Mucosa of descending colon (tissue), 3 donors: ENCODE results near the gene ALOXE3. TPM values are rescaled to one million over a fixed set of nuclear protein-coding genes. Genes with fewer than 3 reads are reported as not detected.
"Not testable (repeated sequence)": the region's sequence is repeated elsewhere in the genome, so short reads cannot be mapped to it uniquely, and the experiment has no call there.

Experiments
- ATAC-seq: fragments of 200-7000 bp; cut with Tn5 transposase; one replicate; pipeline ENCODE4 v1.9.1; 2020; ENCODE audit warnings: mild to moderate bottlenecking, moderate library complexity
- DNase-seq, 3 donors: peaks; one replicate each; pipeline ENCODE4 v3.0.0-alpha.2; 2020
- H3K36me3 ChIP-seq: fragments of 200-600 bp; one replicate; pipeline ENCODE4 v1.8.0; 2021; ENCODE audit warnings: low read depth, mild to moderate bottlenecking
- H3K4me1 ChIP-seq: fragments of 200-600 bp; one replicate; pipeline ENCODE4 v1.8.0; 2021; ENCODE audit warnings: low read depth, mild to moderate bottlenecking
- H3K4me3 ChIP-seq: fragments of 200-600 bp; one replicate; pipeline ENCODE4 v1.8.0; 2021; ENCODE audit warnings: mild to moderate bottlenecking
- H3K9me3 ChIP-seq: fragments of 200-600 bp; one replicate; pipeline ENCODE4 v1.8.0; 2021; ENCODE audit warnings: mild to moderate bottlenecking
- CTCF ChIP-seq: fragments of 200-600 bp; IDR thresholded peaks from one replicate; pipeline ENCODE4 v1.8.0; 2022; ENCODE audit warnings: antibody characterized with exemption, mild to moderate bottlenecking
- intact Hi-C, 2 donors: fragments of 100-400 bp; cut with DNase I in 1 of 2; cut with micrococcal nuclease in 1 of 2; formaldehyde crosslinking; loops; one replicate each; pipeline versions ENCODE4 v1.11.0 to v1.11.1; 2022; cut with DNase I, micrococcal nuclease
- total RNA-seq, 3 donors: library from RNA; stranded (reverse); fragmentation: NEBNext Ultra II Directional in 2 of 3; extraction: Animal tissue kit (Norgen Biotek cat#: 25700) in 2 of 3; gene quantifications; one replicate each; pipeline versions ENCODE4 v1.2.1 to v1.2.4, GENCODE V29; 2021 to 2023
- donor health status: DM: no; HTN: no; CAD: no; lungs with moderate emphysema.
- donor health status: DM: no; HTN: no; CAD: no.
- donor health status: DM: no; HTN: yes; CAD: no.

Gene ALOXE3
- total RNA-seq, 3 donors from 2014 or later: not detected

- no peak overlapping the region for H3K4me3 ChIP-seq
- H3K4me1 ChIP-seq: peaks cover 18% of the 10 kb centered on the region
- no peaks in the 10 kb centered on the region for H3K9me3 ChIP-seq
- ATAC-seq (no peak), DNase-seq (peak in 1 of 3 donors; percentile 29)
- intact Hi-C loops: no loop called here
- no peaks in the 10 kb centered on the region for H3K36me3 ChIP-seq
- TF ChIP-seq CTCF: no peak
These were observed 54.4 kb downstream of the ALOXE3 start for GRCh38 chr17:8063761-8064534.

- TF ChIP-seq CTCF: no peak
- peak; percentile 63 for ATAC-seq
- H3K4me3 ChIP-seq: no peak overlapping the region
- intact Hi-C loops: no loop called here
- DNase-seq: peak in 1 of 3 donors; percentile 30
- H3K36me3 ChIP-seq: no peaks in the 10 kb centered on the region
- peaks cover 11% of the 10 kb centered on the region for H3K4me1 ChIP-seq
- no peaks in the 10 kb centered on the region for H3K9me3 ChIP-seq
These were observed 55.4 kb downstream of the ALOXE3 start for GRCh38 chr17:8062807-8063483.

- peak; percentile 50 for ATAC-seq
- peak in 1 of 3 donors; percentile 65 for DNase-seq
These were observed 55.9 kb downstream of the ALOXE3 start for GRCh38 chr17:8062435-8062806.

GRCh38 chr17:8061851-8062250, 56.5 kb downstream of the ALOXE3 start:
- peak in 1 of 3 donors; percentile 20 for DNase-seq
- H3K4me1 ChIP-seq: peaks cover 11% of the 10 kb centered on the region
- ATAC-seq, H3K36me3 ChIP-seq, intact Hi-C loops, H3K4me3 ChIP-seq, H3K9me3 ChIP-seq: not testable (repeated sequence)

More at GRCh38 chr17:8062435-8062806, 55.9 kb downstream of the ALOXE3 start:
- H3K36me3 ChIP-seq: no peaks in the 10 kb centered on the region
- peaks cover 10% of the 10 kb centered on the region for H3K4me1 ChIP-seq
- intact Hi-C loops: no loop called here
- H3K4me3 ChIP-seq: no peak overlapping the region
- H3K9me3 ChIP-seq: no peaks in the 10 kb centered on the region
- TF ChIP-seq CTCF: no peak

GRCh38 chr17:8060274-8060673, 58.0 kb downstream of the ALOXE3 start:
- peak; percentile 35 for TF ChIP-seq CTCF
- intact Hi-C loops: loop anchor here in 1 of 2 donors (1.0 kb wide), 1 partner anchor 33 kb away; no protein-coding TSS in a partner anchor
- H3K4me3 ChIP-seq: no peak overlapping the region
- H3K4me1 ChIP-seq: peaks cover 11% of the 10 kb centered on the region
- DNase-seq (peak in 1 of 3 donors; percentile 87), ATAC-seq (peak; percentile 64)
- H3K36me3 ChIP-seq: no peaks in the 10 kb centered on the region
- H3K9me3 ChIP-seq: no peaks in the 10 kb centered on the region

GRCh38 chr17:8059131-8059530, 59.2 kb downstream of the ALOXE3 start:
- no peak overlapping the region for H3K4me3 ChIP-seq

More at GRCh38 chr17:8059131-8059530, 59.2 kb downstream of the ALOXE3 start:
- Histone ChIP-seq H3K4me1 (peaks cover 11% of the 10 kb centered on the region), H3K36me3 (no peaks in the 10 kb centered on the region), H3K9me3 (no peaks in the 10 kb centered on the region)
- TF ChIP-seq CTCF: no peak
- intact Hi-C loops: no loop called here
- no peak for DNase-seq
- no peak for ATAC-seq
